ENCODE results near the gene MAP1LC3B2. TPM values are rescaled to one million over a fixed set of nuclear protein-coding genes. Genes with fewer than 3 reads are reported as not detected.

MAP1LC3B2 gene
- total RNA-seq, 1 donor from 2014 or later = 5.8 TPM

- no peak overlapping the region for H3K27ac Mint-ChIP-seq (ENCODE audit: unreplicated experiment)
- DNase-seq (ENCODE audit: low read depth) (no peak), FAIRE-seq (no peak)
- H3K4me2 ChIP-seq (ENCODE audit: low read length) = no peak overlapping the region
- no peaks in the 10 kb centered on the region for H3K27me3 ChIP-seq (ENCODE audit: insufficient read depth, low read length)
- H3K27me3 Mint-ChIP-seq (ENCODE audit: low read depth, unreplicated experiment) = peaks cover 38% of the 10 kb centered on the region
- no peaks in the 10 kb centered on the region for H3K36me3 Mint-ChIP-seq (ENCODE audit: low read depth, unreplicated experiment)
- peaks cover 8% of the 10 kb centered on the region for H3K4me1 Mint-ChIP-seq (ENCODE audit: low read depth, unreplicated experiment)
- H2AFZ ChIP-seq (ENCODE audit: low read depth, low read length) = no peak overlapping the region
- no peaks in the 10 kb centered on the region for H3K9me3 ChIP-seq (ENCODE audit: insufficient read depth, low read depth, low read length)
- peaks cover 9% of the 10 kb centered on the region for H3K4me1 ChIP-seq (ENCODE audit: insufficient read depth, low read length)
- no peak overlapping the region for H3K27ac ChIP-seq (ENCODE audit: low read depth, low read length)
- peaks cover 3% of the 10 kb centered on the region for H3K9me3 Mint-ChIP-seq (ENCODE audit: unreplicated experiment)
- no peak overlapping the region for H3K9ac ChIP-seq (ENCODE audit: low read length)
- H4K20me1 ChIP-seq (ENCODE audit: insufficient read depth, low read length) = no peaks in the 10 kb centered on the region
- H3K79me2 ChIP-seq (ENCODE audit: insufficient read depth, low read length) = no peaks in the 10 kb centered on the region
- TF ChIP-seq CTCF (IDR thresholded peaks at IDR 0.05; ENCODE audit: insufficient read depth, low read depth, low read length) = no peak
- TF ChIP-seq EZH2 (IDR thresholded peaks at IDR 0.05; ENCODE audit: insufficient read depth, low read length) = no peak
- H3K36me3 ChIP-seq (ENCODE audit: insufficient read depth, low read length) = no peaks in the 10 kb centered on the region
- no peak overlapping the region for H3K4me3 Mint-ChIP-seq (ENCODE audit: unreplicated experiment)
- H3K4me3 ChIP-seq (ENCODE audit: insufficient read depth, low read depth, low read length) = no peak overlapping the region
Measured at GRCh38 chr12:116516657-116517056, 42.5 kb upstream of the MAP1LC3B2 start.

- no peak overlapping the region for H3K27ac Mint-ChIP-seq (ENCODE audit: unreplicated experiment)
- FAIRE-seq = no peak
Measured at GRCh38 chr12:116517431-116518045, 41.6 kb upstream of the MAP1LC3B2 start.

More at GRCh38 chr12:116517431-116518045, 41.6 kb upstream of the MAP1LC3B2 start:
- H3K9ac ChIP-seq (ENCODE audit: low read length) = no peak overlapping the region
- H3K4me2 ChIP-seq (ENCODE audit: low read length) = no peak overlapping the region
- Mint-ChIP-seq H3K4me1 (ENCODE audit: low read depth, unreplicated experiment) (peaks cover 8% of the 10 kb centered on the region), H3K27me3 (ENCODE audit: low read depth, unreplicated experiment) (peaks cover 31% of the 10 kb centered on the region), H3K4me3 (ENCODE audit: unreplicated experiment) (no peak overlapping the region), H3K9me3 (ENCODE audit: unreplicated experiment) (no peaks in the 10 kb centered on the region), H3K36me3 (ENCODE audit: low read depth, unreplicated experiment) (no peaks in the 10 kb centered on the region)
- no peak overlapping the region for H3K27ac ChIP-seq (ENCODE audit: low read depth, low read length)
- no peak overlapping the region for H3K4me3 ChIP-seq (ENCODE audit: insufficient read depth, low read depth, low read length)
- H3K36me3 ChIP-seq (ENCODE audit: insufficient read depth, low read length) = no peaks in the 10 kb centered on the region
- no peaks in the 10 kb centered on the region for H3K27me3 ChIP-seq (ENCODE audit: insufficient read depth, low read length)
- TF ChIP-seq CTCF (IDR thresholded peaks at IDR 0.05; ENCODE audit: insufficient read depth, low read depth, low read length) (no peak), EZH2 (IDR thresholded peaks at IDR 0.05; ENCODE audit: insufficient read depth, low read length) (no peak)
- no peak for DNase-seq (ENCODE audit: low read depth)
- H2AFZ ChIP-seq (ENCODE audit: low read depth, low read length) = no peak overlapping the region
- no peaks in the 10 kb centered on the region for H4K20me1 ChIP-seq (ENCODE audit: insufficient read depth, low read length)
- no peaks in the 10 kb centered on the region for H3K79me2 ChIP-seq (ENCODE audit: insufficient read depth, low read length)
- H3K4me1 ChIP-seq (ENCODE audit: insufficient read depth, low read length) = peaks cover 9% of the 10 kb centered on the region
- H3K9me3 ChIP-seq (ENCODE audit: insufficient read depth, low read depth, low read length) = no peaks in the 10 kb centered on the region
